ENCODE data around the gene TCF7L2.

The TCF7L2 gene

DNA sequence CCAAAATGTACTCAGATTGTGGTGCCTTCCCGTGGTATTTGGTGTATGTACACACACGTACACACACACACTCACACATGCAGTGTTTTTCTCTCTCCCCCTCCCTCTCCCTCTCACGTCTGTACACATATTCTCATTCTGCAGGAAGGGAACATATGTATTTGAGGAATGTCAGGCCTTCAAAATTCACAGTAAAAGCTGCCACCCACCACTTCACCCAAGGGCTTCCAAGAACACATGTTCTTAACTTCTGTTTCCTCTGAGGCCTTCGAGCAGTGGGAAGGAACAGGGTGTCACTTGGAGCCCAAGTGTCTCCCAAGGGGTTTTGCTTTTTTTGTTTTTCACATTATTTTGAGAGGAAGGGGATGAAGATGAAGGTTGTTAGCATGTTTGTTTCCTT, 198.9 kb downstream of the TCF7L2 start:
- no peak for DNase-seq (ENCODE audit: low spot score)

DNA sequence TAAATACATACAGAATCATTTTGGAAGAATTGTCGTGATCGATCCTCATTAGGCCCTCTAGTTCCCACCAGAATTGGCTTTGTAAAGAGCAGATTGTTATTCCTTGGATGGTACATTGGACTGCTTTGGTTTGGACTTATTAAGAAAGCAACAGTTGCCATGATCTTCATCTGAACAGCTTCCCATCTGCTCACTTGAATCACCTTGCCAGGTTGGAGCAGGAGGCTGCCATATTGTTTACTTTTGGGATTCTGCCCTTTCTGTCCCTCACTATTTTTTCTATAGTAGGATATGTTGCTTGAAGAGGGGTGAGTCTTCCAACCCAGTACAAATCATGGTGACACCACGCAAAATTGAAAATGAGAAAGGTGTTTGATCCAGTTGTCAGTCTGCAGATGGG, 199.6 kb downstream of the TCF7L2 start:
- DNase-seq (ENCODE audit: low spot score) = no peak

DNA sequence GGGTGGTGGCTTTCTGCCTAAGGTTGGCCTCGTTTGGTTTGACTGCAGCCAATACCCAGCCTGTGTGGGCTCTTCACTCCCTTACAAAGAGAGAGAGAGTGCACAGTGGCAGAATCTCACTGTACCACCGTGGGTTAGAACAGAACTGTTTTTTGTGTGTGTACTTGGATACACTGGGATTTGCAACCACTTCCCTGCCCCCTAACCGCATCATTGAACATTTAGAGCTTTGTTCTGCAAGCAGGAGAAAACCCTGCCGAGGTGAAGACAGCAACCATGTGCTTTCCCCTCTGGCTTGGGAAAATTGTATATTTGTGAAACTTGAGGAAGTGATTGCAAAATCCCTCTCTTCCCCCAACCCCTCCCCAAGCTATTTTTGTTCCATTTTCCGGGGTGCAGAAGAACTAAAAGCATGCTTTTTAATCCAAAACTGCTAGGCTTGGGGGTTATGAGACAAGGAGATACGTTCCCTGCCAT, 201.2 kb downstream of the TCF7L2 start:
- DNase-seq (ENCODE audit: low spot score) = no peak

DNA sequence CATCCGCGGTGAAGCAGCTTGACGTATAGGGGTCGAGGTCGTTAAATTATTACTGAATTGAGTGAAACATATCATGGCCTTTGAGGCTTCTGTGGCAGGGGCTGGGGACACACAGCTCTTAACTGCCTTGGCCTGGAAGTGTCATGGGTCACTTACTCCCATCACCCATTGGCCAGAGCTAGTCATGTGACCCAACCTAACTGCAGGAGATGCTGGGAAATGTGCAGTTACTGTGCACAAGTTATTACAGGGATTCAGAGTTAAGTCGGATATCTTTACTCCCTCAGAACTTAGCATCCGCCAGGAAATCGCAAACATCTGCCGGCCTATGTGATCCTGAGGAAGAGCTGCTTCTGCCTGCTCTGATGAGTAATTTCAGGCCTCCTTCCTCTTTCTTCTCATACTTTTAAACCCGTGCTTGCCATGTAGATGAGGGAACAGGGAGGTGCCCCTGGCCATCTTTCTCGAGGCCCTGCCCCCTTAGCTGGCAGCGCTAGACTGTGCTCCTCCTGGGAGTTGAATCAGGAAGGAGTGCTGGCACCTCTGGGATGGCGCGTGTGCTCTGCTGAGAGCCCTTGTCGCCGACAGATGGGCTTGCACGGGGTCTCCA, 203.6 kb downstream of the TCF7L2 start:
- no peak for DNase-seq (ENCODE audit: low spot score)

DNA sequence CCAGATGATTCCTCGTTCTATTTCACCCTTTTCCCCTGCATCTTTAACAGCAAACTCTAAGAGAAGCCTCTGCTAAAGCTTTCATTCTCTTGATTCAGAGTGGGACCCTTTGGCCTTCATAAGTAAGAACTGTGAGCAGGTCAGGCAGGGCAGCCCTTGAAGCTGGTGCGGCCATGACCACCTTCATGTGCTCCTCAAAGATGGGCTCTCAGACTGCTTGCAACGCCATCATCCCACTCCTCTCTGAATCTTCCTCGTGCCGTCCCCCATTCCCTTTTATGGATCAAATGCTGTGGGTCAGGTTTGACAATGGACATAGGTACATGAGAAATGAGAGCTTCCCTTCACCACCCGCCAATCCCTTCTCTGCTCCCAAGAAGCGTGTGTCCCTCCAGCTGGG, 207.4 kb downstream of the TCF7L2 start:
- no peak for DNase-seq (ENCODE audit: low spot score)

DNA sequence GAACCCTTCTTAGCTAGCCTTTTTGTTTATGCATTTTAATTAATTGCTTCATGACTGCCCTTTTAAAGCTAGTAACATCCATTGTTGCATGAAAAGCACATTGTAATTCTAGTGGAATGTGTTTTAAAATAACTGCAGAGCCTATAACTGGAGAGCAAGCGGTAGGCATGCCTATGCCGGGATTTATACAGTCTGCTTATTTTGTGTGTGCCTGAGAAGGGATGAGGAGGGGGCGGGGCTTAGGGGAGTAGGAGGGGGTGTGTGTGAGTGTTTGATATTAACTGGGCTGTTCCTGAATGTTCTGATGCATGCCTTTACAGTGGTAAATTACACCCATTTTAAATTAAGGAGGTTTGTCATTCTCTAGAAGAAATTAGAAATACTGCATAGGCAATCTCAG, 208.1 kb downstream of the TCF7L2 start:
- no peak for DNase-seq (ENCODE audit: low spot score)

DNA sequence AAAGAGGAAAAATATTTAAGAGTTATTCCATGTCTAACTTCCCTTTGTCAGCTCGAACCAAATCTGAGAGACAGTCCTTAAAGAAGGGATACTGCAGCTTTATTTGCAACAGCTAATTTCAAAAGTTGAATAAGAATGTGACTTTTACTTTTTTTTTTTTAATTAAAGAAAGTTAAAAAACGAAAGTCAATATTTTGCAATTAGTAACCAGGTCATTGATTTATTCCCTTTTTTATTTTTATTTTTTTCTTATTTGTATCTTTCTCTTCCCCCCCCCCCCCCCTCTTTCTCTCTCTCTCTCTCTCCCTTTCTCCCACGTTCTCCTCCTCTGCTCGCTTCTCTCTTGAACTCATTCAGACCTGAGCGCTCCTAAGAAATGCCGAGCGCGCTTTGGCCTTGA, 209.5 kb downstream of the TCF7L2 start:
- no peak for DNase-seq (ENCODE audit: low spot score)

DNA sequence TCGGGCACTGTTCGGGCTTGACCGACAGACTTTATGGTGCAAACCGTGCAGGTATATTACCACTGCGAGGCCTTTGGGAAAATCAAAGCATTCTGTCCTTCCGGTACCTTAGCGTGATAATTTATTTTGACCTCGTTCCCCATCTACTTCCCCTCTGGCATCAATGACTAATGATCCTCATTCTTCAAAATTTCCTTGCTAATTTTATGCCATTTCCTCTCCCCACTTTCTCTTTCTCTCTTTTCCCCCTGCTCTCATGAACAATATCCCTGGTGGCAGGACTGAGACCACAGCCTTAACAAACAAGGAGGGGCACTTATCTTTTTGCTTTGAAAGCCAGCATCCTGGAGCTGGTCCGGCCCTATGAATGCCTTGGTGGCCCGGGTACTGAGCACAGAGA, 210.6 kb downstream of the TCF7L2 start:
- no peak for DNase-seq (ENCODE audit: low spot score)

DNA sequence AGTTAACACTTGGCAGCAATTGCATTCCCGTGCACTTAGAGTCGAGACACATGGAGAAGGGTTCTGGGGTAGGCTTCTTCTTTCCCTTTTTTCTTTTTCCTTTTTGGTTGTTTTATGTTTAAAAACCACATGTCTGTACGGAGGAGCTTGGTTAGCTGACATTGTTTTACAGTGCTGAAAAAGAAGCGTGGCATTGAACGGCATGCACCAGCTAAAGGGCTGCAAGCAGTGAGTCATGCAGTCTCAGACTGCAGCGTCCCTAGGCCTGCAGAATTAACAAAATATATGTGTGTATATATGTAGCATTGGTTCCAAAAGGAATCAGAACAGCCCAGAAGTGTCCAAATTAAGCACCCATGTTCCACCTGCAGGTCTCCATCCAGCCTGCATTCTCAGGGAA, 211.0 kb downstream of the TCF7L2 start:
- DNase-seq (ENCODE audit: low spot score) = no peak

DNA sequence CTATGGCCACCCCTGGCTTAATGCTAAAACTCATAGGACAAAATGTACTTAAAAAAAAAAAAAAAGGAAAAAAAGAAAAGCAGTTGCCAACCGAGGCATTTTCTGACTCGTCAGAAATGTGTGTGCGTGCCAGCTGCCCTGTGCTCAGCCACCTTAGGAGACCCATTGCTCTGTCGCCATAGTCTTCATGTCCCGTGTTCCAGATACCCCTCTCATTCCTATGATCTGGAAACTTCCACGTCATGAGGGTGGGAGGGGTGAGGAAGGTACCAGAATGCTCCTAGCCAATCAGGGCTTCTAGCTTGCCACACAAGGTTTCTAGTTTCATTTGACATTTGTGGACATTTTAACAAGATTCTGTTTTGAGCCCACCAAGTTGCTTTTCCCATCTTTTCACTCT, 212.9 kb downstream of the TCF7L2 start:
- no peak for DNase-seq (ENCODE audit: low spot score)

DNA sequence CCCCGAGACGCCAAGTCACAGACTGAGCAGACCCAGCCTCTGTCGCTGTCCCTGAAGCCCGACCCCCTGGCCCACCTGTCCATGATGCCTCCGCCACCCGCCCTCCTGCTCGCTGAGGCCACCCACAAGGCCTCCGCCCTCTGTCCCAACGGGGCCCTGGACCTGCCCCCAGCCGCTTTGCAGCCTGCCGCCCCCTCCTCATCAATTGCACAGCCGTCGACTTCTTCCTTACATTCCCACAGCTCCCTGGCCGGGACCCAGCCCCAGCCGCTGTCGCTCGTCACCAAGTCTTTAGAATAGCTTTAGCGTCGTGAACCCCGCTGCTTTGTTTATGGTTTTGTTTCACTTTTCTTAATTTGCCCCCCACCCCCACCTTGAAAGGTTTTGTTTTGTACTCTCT, 215.6 kb downstream of the TCF7L2 start:
- DNase-seq (ENCODE audit: low spot score) = no peak

DNA sequence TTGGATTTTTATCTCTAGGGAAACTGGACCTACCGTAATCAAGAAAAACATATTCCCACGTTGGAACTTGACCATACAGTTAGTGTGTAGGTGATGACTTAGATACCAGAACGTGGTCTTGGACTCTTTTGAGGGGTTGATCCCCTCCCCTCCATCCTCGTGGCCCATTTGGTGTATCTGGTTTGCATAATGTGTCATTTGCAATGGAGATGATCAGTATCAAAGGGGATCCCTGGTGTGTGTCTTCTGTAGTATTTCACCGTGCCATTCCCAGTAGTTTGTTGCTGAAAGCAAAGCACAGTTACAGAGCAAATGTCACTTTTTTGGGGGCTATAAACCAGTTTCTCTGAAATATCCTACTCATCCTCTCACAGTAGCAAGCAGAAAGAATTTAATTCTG, 217.7 kb downstream of the TCF7L2 start:
- DNase-seq (ENCODE audit: low spot score) = no peak

DNA sequence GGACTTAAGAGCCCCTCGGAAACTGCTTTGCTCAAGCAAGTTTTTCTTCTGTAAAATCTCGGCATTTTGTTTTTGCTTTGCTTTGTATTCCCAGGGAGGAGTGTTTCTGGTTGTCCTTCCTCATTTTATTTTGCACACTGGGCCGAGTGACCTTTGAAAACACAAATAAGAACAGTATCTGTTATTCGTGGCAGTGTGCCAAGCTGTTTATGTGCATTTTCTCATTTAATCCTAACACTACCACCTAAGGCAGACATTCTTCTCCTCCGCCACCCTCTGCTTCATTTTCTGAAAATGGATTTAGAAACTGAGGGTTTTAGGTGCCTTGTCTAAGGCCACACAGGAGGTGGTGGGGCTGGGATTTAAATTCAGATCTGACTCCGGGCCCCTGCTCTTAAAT, 218.5 kb downstream of the TCF7L2 start:
- no peak for DNase-seq (ENCODE audit: low spot score)

DNA sequence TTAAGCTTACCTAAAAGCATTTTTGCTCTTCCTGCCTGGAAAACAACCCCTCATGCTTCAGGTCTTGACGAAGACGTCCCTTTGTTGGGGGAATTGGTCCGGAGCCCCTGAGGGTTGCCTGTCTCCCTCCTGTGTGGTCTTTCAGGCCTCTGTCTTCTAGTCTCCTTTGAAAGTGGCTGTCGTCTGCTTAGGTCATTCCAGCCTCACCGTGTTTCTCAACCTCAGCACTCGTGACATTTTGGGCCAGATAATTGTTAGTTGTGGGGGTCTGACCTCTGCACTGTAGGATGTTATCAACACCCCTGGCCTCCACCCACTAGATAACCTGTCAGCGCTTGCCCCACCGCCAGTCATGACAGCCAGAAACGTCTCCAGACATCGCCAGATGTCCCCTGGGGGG, 219.1 kb downstream of the TCF7L2 start:
- DNase-seq (ENCODE audit: low spot score) = no peak

DNA sequence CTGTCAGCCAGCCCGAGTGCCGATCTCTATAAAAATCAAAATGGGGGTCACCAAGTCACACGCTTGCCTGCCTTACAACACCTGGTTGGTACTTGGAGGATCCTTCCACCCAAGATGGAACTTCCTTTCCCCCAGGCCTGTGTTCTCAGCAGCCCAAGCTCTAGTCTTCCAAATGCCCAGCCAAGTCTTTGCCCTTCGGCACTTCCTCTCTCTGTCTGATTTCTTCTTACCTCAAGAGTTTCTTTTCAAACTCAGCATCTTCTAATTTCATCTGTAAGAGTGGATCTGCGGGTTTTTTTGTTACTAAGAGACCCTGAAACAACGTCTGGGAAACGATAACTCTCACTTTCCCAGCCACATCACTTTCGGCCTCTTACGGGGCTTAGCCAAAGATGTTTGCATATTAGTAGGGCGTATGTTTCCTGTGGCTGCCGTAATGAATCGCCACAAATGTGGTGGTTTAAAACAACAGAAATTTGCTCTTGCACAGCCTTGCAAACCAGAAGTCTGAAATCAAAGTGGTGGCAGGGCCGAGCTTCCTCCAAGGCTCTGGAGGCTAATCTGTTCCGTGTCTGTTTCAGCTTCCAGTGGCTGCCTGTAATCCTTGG, 219.9 kb downstream of the TCF7L2 start:
- DNase-seq (ENCODE audit: low spot score) = no peak

DNA sequence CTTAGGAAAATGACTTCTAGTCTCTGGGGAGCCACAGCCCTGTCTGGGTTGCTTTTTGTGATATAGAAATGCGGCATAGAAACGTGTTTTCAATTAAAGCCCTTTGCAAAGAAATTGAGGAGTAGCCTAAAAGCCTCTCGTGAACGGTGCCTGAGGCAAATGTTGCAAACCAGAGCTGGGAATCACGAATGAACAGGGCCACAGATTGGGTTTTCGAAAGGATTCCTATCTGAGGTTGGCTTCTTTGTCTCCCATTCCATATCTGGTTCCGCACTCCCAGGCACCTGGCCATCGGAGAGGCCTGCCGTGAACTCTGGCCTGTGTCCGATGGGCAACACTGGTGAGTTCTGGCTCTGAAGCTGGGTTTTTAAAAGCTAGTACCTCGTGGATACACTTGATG, 221.6 kb downstream of the TCF7L2 start:
- no peak for DNase-seq (ENCODE audit: low spot score)

DNA sequence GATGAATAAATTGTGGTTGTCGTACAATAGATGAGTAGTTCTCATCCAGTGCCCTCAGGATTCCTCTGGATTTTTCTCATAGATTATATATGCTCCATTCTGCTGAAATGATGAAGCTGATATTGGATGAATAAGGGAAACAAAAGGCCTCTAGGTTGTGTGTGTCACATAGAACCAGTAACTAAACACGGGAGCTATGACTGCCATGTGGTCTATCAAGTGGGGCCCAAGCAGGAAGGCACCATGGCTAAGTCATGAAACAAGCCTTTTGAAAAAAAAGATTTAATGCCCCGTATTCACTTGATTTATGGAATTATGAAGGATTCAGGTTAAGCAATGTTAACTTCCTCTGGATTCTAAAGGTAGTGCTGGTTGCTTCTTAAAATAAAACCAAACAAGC, 225.1 kb downstream of the TCF7L2 start:
- DNase-seq (ENCODE audit: low spot score) = no peak

DNA sequence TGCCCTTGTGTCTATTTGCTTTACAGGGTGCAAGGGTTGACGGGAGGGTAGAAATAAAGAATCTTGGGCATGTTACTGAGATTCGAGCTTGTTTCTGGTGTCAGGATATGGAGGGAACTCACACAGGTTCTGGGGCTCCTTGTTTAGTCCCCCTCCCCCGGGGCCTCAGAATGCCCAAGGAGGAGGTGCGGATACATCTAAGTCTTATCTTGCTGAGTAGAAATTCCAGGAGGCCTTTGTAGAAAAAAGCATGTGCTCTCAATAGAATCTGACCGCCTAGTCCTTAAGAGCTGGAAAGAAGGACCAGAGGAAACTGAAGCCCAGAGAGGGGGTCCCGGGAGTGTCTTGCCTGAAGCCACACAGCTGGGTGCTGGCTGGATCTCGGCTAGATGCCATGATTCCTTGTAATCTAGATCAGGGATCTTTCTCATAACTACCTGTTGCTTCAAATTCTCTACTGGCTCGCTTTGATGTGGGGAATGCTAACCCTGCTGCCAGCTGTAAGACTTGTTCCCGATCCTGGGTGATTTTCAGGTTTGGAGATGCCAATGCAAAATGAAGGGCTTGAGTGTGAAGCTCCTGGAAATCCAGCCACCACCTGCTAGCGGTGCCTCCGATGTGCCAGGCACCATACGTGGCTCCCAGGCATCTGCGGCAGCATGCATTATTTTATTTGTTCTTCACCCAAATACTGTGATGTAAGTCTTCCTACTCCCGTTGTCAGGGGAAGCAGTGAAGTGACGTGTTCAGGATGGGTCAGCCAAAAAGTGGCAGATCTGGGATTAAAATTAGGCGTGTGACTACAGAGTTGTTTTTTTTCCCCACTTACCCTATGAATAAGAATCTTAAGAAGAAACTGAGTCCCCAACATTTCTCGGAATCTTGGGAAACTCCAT, 226.0 kb downstream of the TCF7L2 start:
- DNase-seq (ENCODE audit: low spot score) = no peak

DNA sequence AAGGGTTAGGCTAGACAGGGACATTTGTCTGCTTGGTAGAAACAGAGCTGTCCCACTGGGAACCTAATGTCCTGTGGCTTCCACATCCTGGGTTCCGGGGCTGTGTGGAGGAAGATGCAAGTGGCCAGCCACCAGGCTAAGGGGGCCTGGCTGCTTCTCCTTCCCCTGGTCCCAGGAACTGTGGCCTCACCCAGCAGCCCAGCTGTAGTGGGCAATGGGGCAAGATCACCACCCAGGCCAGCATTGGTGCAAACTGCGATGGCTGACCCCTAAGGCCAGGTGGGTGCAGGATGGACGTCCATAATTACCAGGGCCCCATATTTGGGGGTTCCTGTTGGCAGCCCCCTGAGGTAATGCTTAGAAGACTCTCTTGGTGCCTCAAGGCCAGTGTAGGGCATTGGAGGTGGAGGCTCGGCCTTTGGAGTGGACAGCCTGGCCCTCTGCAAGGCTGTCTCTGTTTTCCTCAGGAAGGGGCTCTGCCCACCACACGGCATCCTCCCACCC, 226.7 kb downstream of the TCF7L2 start:
- no peak for DNase-seq (ENCODE audit: low spot score)

DNA sequence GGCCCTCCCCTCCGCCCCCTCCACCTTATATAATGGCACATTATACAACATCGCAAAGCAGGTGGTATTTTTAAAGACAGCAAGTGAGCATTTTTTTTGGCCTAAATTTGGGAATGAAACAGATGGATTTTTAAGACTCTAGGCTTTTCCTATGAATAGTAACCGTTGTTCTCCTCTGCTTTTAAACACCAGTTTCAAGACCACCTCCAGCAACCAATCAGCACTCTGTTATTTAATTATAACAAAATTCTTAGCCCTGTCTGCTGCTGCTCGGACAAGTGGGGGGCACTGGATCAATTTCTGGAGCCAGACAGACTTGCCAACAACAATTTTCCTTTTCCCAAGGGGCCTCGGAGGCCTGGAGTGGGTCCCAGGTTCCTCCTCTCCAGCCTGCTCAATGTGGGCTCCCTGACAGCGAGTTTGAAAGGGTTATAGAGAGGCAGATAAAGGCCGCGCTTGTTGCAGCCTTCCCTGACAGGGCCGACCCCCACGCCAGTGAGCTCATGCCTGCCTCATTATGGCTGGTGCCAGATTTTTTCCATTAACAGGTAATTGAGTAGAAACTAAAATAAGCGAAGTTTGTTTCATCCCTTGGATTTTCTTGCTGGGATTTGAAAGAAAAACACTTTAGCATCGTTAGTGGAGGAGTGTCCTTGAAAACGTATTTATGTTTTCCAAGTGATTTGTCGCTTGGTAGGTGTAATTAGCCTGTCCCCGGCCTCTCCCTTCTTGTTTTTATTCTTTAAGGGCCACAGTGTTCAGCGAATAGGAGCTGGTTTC, 227.3 kb downstream of the TCF7L2 start:
- no peak for DNase-seq (ENCODE audit: low spot score)

DNA sequence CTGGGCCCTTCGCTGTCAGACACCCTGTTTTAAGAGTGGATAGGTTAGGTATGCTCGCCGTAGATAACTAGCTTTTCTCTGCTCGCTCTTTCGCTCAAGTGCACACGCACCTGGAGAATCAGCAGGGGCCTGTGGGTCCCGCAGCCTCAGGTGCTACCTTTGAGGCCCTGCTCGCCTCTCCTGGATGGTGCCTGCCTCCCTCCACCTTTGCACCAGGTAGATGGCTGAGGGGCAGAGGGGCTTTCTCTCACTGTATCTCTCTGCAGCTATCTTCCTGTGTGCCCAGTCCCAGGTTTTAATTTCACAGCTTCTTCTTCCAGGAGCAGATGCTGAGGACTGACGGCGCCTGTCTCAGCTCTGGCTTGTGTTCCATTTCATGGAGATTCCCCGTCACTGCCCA, 227.9 kb downstream of the TCF7L2 start:
- DNase-seq (ENCODE audit: low spot score) = no peak

DNA sequence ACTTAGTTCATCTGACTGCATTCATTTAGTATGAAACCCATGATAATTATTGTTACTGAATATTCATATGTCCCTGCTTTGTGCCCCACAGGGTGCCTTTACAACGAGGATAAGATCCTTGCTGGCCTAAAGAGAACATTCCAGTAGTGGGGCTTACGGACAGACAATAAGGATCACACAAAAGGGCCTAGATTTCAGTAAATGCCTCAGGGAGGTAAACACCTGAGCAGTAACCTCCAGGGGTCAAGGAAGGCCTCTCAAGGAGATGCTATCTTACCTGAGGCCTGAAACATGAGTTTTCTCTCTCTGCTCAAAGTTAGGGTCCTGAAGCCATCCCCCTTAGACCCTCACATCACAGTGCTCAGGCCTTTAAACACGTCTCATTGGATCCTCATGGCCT, 228.7 kb downstream of the TCF7L2 start:
- no peak for DNase-seq (ENCODE audit: low spot score)

Data from RKO (cell line).